Stimulated activated CD4-positive, alpha-beta T cell treated with anti-CD3 and anti-CD28 coated beads, Interleukin-2, amount 100 ng/mL, for 4 hours (primary cell): ENCODE results near the gene GABBR1.

Source experiments
- DNase-seq: peaks from one replicate; pipeline ENCODE4 v3.0.0-alpha.2; 2020; ENCODE audit warnings: low read depth

Gene GABBR1

DNA sequence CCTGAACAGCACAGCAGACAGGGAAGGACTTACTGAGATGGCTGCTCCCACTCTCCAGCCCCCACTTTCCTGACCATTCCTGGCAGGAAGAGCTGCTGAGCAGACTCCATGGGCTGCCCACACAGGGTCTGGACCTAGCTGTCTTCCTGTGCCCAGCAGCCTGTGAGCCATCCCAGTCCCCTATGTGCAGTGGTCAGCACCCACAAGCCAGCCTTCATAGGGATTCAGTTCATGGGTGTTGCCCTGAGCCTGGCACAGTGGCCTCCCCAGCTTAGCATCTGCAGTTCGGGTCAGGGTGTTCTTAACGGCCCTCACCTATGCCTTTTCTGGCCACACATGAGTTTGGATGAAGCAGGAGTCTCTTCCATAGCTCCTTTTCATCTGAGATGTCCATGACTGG is 105.4 kb downstream of the GABBR1 start:
- no peak for DNase-seq

DNA sequence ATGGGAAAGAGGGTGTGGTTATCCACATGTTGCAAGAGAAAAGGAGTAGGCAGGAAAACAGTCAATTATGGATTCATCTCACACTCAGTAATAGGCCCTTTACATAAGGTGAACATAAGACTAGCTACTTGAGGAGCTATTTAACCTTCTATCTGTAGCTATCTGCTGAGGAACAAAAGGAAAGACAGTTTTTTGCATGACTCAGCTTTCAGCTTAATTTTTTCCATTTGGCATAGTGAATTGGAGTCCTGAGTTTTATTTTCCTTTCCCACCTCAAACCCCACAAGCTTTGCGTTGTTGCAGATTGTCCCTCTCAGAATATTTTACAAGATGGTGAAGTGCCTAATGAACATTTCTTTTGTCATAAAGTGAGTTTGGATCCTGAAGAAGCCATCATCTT is 105.9 kb downstream of the GABBR1 start:
- DNase-seq = no peak

DNA sequence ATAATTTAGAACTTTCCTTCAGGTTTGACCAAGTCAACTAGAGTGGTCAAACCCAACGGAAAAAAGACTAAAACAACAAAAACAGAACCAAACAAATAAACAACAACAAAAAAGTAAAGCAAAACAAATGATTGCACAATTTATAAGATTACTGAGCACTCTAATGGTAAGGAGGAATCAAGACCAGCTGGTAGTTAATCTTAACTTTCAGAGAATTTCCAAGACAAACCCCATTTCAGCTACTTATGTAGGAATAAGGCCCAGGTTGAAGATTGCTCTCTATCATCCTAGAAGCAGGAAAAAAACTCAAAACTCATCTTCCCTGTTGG is 107.7 kb downstream of the GABBR1 start:
- DNase-seq = no peak

DNA sequence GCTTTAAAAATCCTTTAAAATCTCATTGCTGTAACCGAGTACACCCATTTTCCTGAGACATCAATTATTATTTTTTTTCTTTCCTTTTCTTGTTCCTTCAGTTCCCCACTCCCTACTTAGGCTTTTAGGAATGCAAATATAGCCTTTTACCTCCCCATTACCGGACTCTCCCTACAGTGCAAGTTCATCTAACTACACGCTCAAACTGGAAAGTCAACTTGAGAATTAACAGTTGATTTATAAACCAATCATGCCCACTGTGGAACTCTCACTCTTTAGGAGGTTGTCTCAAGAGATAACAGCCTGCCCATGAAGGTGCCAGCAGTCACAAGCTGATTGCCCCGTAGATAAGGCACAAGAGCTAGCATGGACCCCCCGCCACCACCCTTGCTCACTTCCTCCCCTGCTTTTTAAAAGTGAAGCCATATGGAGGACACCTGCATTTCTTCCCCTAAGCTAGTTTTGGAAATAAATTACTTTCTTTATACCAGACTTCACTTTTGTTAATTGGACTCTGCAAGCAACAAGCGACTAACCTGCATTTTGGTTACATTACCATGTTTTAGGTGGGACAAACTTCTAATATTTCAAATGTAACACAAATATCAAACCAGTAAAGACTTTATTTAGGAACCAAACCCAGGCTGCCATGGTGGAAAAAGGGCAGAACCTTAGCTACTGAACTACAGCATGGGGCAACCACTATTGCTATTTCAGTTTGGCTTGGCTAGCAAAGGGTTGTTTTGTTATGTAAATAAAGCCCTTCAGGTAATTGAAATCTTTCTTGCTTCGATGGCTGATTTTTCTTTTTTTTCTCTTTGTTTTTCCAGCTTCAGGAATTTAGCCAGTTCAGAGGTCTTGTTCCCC is 108.3 kb downstream of the GABBR1 start:
- DNase-seq = no peak

DNA sequence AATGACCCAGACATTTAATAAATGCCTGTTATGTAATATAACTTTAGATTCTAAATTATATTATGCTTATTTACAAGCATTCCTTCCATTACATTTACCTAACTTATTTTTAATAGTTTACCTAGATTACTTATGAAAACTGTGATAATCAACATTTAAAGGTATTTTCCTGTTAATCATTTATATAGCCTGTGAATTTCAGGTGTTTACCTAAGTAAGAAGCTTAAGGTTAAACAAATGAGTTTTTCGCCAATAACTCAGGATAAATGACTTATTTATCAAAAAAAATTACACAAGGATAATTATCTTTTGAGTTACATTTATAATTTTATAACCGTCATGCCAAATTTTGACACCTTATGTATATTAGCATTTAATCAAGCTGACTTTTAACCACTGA is 108.9 kb downstream of the GABBR1 start:
- no peak for DNase-seq

DNA sequence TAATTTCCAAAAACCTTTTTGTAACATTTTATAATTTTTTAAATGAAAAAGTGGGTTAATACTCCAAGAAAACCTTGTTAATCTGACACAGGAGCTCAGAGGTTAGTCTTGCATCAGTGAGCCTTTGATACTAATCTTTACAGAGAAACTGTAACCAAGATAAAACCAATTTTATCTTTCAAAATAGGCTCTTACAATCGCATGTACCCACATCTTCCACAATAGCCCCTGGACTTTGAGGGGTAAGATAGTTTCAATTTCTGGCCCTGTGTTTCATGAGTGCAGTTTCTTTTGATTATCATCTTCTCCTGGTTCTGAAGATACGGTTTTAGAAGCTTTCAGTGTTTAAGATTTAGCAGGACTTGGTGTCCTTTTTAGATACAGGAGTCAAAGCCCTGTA is 110.8 kb downstream of the GABBR1 start:
- no peak for DNase-seq

DNA sequence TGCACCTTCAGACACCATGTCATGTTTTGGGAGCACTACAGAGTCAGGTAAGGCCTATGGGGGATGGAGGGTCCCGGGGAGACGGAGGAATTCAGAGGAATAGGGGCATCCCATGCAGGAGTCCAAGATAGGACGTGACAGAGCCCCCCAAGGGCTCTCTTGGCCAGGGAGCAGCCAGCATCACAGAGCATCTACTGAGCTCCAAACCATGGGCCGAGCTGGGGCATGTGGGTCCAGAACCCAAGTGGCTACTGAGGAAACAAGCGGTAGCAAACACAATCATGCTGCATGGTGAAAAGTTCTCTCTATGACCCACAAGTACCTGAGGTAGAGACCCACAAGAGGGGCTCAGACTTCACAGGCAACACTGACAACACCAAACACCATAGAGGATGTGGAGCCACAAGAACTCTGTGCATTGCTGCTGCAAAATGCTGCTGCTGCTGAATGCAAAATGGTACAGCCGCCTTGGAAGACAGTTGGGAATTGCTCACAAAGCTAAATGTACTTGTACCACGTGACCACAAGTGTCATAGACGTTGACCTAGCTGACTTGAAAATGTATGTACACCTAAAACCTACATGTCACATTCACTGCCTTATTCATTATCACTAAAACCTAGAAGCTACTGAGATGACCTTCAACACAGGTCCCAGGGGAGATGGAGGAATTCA is 111.8 kb downstream of the GABBR1 start:
- no peak for DNase-seq

DNA sequence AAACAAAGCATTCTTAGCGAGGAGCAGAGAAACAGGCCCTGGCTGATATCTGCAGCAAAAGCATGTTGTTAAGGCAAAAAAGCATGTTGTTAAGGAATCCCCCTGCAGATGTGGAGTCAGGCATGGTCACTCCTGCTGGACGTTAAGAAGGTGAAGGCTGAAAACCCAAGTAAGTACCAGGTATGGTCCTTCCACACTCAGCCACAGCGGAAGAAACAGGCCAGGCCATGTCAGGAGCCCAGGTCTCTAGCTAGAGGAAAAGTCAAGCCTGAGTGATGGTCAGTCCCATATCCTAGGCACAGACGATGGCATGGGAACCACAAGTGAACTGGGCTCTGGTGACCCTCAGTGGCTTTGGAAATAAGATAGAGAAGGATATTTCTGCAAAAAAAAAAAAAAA is 112.8 kb downstream of the GABBR1 start:
- no peak for DNase-seq

DNA sequence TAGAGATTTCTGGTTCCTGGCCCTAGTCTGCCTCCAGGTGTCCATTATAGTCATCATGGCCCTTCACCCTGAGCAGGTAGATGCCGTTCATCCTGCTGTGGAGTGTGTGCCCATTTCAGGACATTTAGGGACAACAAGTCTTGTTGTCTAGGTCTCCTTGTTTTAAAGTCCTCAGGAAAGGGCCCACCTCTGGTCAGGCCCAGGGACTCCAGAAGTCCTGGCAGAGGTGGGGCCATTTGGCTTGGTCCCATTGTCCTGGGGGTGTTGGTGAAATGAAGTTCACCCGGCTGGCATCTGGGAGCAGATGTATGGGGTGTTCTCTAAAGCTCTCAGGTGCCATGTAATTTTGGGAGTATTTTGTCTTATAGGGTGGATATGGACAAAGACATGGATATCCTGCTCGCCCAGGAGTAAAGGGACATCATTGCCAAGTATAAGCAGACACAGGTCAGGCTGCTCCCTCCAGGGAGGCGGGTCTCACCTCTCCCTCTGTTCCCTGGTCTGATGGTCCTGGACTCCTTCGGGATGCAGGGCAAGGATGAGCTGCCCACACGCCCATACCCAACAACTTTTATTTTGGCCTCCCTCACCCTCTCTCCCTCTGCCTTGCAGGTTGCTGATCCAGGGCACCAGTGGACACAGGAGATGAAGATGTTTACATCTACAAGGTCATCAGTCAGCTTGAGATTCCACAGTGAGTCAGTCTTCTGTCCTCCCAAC is 113.5 kb downstream of the GABBR1 start:
- DNase-seq = no peak

DNA sequence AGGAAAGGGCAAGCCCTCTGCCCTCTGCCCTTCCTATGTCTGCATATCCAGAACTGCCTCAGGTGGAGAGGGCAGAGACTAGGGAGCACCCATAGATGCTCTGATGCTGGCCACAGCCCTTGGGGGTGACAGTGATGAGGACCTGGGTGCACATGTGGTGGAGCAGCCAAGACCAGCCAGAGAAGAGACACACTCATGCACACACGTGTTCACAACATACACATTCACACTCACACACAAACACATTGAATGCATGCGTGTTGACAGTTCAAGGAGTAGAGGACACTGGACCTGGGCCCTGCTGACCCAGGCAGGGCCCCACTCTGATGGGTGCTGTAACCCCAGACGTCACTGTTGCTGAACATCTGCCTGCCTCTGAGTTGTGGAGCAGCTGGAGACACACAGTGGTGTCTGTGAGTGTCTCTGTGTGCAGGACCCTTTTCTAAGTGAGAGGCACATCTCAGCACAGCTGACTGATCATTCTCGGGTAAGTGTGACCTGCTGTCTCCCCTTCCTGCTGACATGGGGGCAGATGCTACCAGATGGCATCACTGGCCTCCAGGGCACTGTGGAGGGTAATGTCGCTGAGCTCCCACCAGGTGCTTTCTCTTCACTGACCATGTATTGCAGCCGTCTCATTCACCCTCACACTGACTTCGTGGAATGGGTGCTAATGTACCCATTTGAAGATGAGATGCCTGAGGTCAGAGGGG is 115.1 kb downstream of the GABBR1 start:
- no peak for DNase-seq

DNA sequence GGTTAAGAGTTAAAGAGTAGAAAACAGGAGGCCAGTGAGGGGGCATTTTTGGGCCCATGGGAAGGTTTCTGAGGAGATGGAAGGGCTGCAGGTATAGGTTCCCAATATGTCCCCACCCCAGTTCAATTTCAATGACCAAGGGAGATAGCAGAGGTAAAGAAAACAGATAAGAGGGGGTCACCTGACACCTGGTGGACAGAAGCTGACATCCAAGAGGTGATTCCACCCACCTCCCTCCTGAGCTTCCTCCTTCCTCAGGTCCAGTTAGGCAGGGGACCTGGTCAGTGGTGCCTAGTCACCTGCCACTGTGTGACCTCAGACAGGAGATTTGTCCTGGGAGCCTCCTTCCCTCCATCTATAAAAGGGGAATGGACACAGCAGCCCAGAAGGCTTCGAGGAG is 115.7 kb downstream of the GABBR1 start:
- no peak for DNase-seq

DNA sequence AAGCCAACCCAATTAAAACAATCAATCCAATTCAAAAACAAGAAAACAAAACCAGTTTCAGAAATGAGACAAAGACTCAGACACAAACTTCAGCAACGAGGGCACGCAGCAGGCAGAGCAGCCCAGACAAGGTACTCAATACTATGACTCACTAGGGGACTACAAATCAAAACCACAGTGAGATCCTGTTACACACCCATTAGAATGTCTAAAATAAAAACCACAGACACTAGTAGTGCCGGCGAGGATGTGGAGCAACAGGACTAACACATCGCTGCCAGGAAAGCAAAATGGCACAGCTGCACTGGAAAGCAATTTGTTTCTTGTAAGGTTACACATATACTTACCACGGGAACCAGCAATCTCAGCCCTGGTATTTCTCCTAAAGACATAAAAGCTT is 116.9 kb downstream of the GABBR1 start:
- peak; percentile 4 for DNase-seq

DNA sequence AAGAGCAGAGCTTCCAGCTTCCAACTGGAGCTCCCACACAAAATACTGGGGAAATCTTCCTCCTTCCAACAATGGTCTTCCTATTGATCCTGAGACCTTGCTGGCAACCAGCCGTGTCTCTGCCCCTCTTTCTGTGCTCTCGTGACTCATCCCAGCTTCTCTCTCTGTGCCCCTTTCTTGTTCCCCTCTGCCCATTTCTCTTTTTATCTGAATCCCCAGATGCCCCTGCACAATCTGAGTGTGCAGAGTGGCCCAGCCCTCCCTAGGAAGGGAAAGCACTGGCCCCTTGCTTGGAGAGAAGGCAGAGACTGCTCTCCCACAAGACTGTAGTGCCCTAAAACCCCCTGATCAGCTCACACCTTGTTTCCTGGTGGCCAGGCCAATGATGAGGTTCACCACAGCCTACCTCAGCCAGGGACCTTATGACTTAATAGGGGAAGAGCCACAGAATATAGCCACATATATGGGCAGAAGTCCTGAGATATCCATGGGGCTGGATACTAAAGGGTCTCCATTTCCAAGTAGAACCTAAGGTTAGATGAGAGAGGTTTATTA is 122.2 kb downstream of the GABBR1 start:
- no peak for DNase-seq

DNA sequence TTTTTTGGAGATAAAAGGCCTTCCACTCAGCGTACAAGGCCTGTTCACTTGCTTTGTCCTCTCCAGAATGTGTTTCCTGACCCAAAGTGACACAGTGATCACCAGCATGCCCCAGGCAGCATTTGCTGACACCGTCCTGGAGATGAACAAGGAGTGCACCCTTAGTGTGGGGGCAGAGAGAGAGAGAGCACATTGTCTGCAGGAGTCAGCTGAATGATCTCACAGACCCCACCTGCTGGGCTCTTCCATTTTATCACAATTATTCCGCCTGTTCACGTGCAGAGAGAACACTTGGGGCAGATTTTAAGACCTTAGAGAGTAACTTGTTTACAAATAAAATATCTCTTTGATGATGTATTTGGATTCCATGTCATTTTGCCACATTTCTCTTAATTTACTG is 122.8 kb downstream of the GABBR1 start:
- DNase-seq = no peak
